ENCODE data around the gene WDR31.

DNA sequence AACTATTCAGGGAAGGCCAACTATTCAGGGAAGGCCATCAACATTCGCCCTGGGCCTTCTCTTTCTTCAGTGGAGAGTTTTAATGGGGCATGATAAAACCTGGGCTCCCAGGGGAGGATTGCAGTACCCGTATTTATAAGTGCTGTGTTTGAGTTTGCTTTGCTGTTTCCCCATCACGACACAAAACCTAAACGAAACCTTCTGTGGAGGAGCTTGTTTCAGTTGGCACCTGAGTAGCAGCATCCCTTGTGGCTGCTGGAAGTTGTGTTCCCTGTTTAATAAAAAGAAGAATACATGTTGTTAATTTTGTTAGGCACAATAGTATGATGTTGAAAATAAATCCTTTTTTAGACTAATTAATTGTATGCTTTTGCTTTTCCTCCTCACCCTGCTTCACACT is 8.3 kb downstream of the WDR31 start:
- TF ChIP-seq, protein P1, sequence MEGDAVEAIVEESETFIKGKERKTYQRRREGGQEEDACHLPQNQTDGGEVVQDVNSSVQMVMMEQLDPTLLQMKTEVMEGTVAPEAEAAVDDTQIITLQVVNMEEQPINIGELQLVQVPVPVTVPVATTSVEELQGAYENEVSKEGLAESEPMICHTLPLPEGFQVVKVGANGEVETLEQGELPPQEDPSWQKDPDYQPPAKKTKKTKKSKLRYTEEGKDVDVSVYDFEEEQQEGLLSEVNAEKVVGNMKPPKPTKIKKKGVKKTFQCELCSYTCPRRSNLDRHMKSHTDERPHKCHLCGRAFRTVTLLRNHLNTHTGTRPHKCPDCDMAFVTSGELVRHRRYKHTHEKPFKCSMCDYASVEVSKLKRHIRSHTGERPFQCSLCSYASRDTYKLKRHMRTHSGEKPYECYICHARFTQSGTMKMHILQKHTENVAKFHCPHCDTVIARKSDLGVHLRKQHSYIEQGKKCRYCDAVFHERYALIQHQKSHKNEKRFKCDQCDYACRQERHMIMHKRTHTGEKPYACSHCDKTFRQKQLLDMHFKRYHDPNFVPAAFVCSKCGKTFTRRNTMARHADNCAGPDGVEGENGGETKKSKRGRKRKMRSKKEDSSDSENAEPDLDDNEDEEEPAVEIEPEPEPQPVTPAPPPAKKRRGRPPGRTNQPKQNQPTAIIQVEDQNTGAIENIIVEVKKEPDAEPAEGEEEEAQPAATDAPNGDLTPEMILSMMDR (conservative IDR thresholded peaks at IDR 0.05), result no peak
- no peak for TF ChIP-seq ZFX (IDR thresholded peaks at IDR 0.05)

Data from C4-2B (cell line).